Gastrocnemius medialis (tissue), 4 donors: ENCODE results near the gene SH2D5. TPM values are rescaled to one million over a fixed set of nuclear protein-coding genes. Genes with fewer than 3 reads are reported as not detected.

Experiments
- ATAC-seq, 2 donors: fragments of 150-250 bp; one replicate each; pipeline ENCODE4 v1.9.1; 2016
- DNase-seq, 2 donors: peaks; one replicate each; pipeline ENCODE4 v3.0.0-alpha.2; 2019
- H3K27ac ChIP-seq, 4 donors: fragments of 200-600 bp; sonication (generic); 1 replicate in 1 of 4; 2 replicates in 3 of 4; pipeline ENCODE4 v1.5.1; 2016 to 2018; ENCODE audit warnings: mild to moderate bottlenecking in 2 of 4, moderate library complexity in 1 of 4
- H3K27me3 ChIP-seq, 3 donors: fragments of 200-600 bp; sonication (generic) in 2 of 3; 1 replicate in 1 of 3; 2 replicates in 2 of 3; pipeline versions ENCODE4 v1.5.1 to v1.6.0; 2016 to 2019; ENCODE audit warnings: mild to moderate bottlenecking in 1 of 3, moderate library complexity in 1 of 3
- H3K36me3 ChIP-seq, 2 donors: fragments of 200-600 bp; sonication (generic) in 1 of 2; one replicate each; pipeline ENCODE4 v1.5.1; 2017 to 2018
- H3K4me1 ChIP-seq, 2 donors: fragments of 200-600 bp; sonication (generic) in 1 of 2; one replicate each; pipeline ENCODE4 v1.5.1; 2016 to 2017; ENCODE audit warnings: mild to moderate bottlenecking in 2 of 2
- H3K4me3 ChIP-seq, 4 donors: fragments of 200-600 bp; sonication (generic) in 3 of 4; 1 replicate in 1 of 4; 2 replicates in 3 of 4; pipeline ENCODE4 v1.5.1; 2016 to 2019; ENCODE audit warnings: mild to moderate bottlenecking in 2 of 4
- H3K9me3 ChIP-seq, 3 donors: fragments of 200-600 bp; sonication (generic) in 2 of 3; 1 replicate in 1 of 3; 2 replicates in 2 of 3; pipeline ENCODE4 v1.5.1; 2016 to 2019
- CTCF ChIP-seq, 5 experiments: fragments of 450-650 bp in 3 of 5; fragments of 200-600 bp in 2 of 5; sonication (generic) in 2 of 5; IDR thresholded peaks in 4 of 5; conservative IDR thresholded peaks in 1 of 5; 1 replicate in 4 of 5; 2 replicates in 1 of 5; pipeline ENCODE4 v1.5.1; 2016 to 2019; ENCODE audit warnings: antibody characterized with exemption in 5 of 5, mild to moderate bottlenecking in 3 of 5, moderate library complexity in 3 of 5
- POLR2A ChIP-seq, 2 donors: fragments of 450-650 bp; IDR thresholded peaks; one replicate each; pipeline ENCODE4 v1.6.1; 2017; ENCODE audit warnings: antibody characterized with exemption in 2 of 2, mild to moderate bottlenecking in 2 of 2, moderate library complexity in 2 of 2
- in situ Hi-C, 4 donors: fragments of 200-750 bp; cut with MboI; loops; one replicate each; pipeline versions ENCODE4 v1.15.0 to v1.8.0; 2017; ENCODE audit warnings: low sequenced_read_pairs in 4 of 4
- intact Hi-C: fragments of 100-400 bp; cut with DNase I; formaldehyde crosslinking; loops from one replicate; pipeline ENCODE4 v1.15.1; 2023; ENCODE audit warnings: low total_unique reads
- total RNA-seq, 4 donors: library from RNA; depleted of rRNA; stranded (reverse); fragments of >200 nt; gene quantifications; one replicate each; pipeline versions ENCODE4 v1.1.0 to v1.2.3, GENCODE V29; 2016

Gene SH2D5
- total RNA-seq, 4 donors from 2014 or later: 0.53 TPM; not detected in 3

GRCh38 chr1:20691872-20692271 is 40.6 kb downstream of the SH2D5 start:
- ATAC-seq: no peak
- no peaks in the 10 kb centered on the region for H3K4me1 ChIP-seq
- no peaks in the 10 kb centered on the region for H3K36me3 ChIP-seq
- in situ Hi-C loops: loop anchor here in 3 of 4 donors (10.0 to 25.0 kb wide), 2 partner anchors 503 to 670 kb away; no protein-coding TSS in a partner anchor
- H3K27me3 ChIP-seq: no peaks in the 10 kb centered on the region
- intact Hi-C loops: no loop called here
- no peak overlapping the region for H3K4me3 ChIP-seq
- TF ChIP-seq CTCF (IDR thresholded peaks at IDR 0.05 in 4 of 5, conservative IDR thresholded peaks at IDR 0.05 in 1 of 5): no peak
- TF ChIP-seq POLR2A (IDR thresholded peaks at IDR 0.05): no peak
- no peak for DNase-seq
- no peak overlapping the region for H3K27ac ChIP-seq
- H3K9me3 ChIP-seq: no peaks in the 10 kb centered on the region

GRCh38 chr1:20689645-20690056 is 42.9 kb downstream of the SH2D5 start:
- peaks cover 6 to 10% of the 10 kb centered on the region in 2 donors for H3K4me1 ChIP-seq
- no peak overlapping the region for H3K27ac ChIP-seq
- intact Hi-C loops (no loop called here), in situ Hi-C loops (loop anchor here in 3 of 4 donors (10.0 to 25.0 kb wide), 2 partner anchors 505 to 673 kb away; no protein-coding TSS in a partner anchor)
- TF ChIP-seq CTCF (IDR thresholded peaks at IDR 0.05 in 4 of 5, conservative IDR thresholded peaks at IDR 0.05 in 1 of 5) (no peak), POLR2A (IDR thresholded peaks at IDR 0.05) (no peak)
- no peak for ATAC-seq
- no peak for DNase-seq
- H3K27me3 ChIP-seq: no peaks in the 10 kb centered on the region
- H3K9me3 ChIP-seq: no peaks in the 10 kb centered on the region
- no peak overlapping the region for H3K4me3 ChIP-seq
- no peaks in the 10 kb centered on the region for H3K36me3 ChIP-seq

- DNase-seq (no peak), ATAC-seq (no peak)
- no peaks in the 10 kb centered on the region for H3K27me3 ChIP-seq
- in situ Hi-C loops: loop anchor here in 1 of 4 donors (25.0 kb wide), 1 partner anchor 675 kb away; no protein-coding TSS in a partner anchor
- H3K9me3 ChIP-seq: no peaks in the 10 kb centered on the region
- TF ChIP-seq CTCF (IDR thresholded peaks at IDR 0.05 in 4 of 5, conservative IDR thresholded peaks at IDR 0.05 in 1 of 5) (no peak), POLR2A (IDR thresholded peaks at IDR 0.05) (no peak)
- peaks cover 6 to 10% of the 10 kb centered on the region in 2 donors for H3K4me1 ChIP-seq
- H3K27ac ChIP-seq: no peak overlapping the region
- H3K4me3 ChIP-seq: no peak overlapping the region
- no peaks in the 10 kb centered on the region for H3K36me3 ChIP-seq
- intact Hi-C loops: no loop called here
These were observed 45.4 kb downstream of the SH2D5 start for GRCh38 chr1:20686883-20687725.

GRCh38 chr1:20685741-20686140 is 46.8 kb downstream of the SH2D5 start:
- Histone ChIP-seq H3K27me3 (no peaks in the 10 kb centered on the region), H3K4me1 (peaks cover 6 to 10% of the 10 kb centered on the region in 2 donors), H3K36me3 (no peaks in the 10 kb centered on the region), H3K27ac (peak overlapping the region; percentile 69 to 84 (median 82)), H3K4me3 (peak overlapping the region in 1 of 4 donors; percentile 48), H3K9me3 (no peaks in the 10 kb centered on the region)
- in situ Hi-C loops (loop anchor here in 1 of 4 donors (25.0 kb wide), 1 partner anchor 677 kb away; no protein-coding TSS in a partner anchor), intact Hi-C loops (no loop called here)
- TF ChIP-seq CTCF (IDR thresholded peaks at IDR 0.05 in 4 of 5, conservative IDR thresholded peaks at IDR 0.05 in 1 of 5) (no peak), POLR2A (IDR thresholded peaks at IDR 0.05) (no peak)
- DNase-seq (no peak), ATAC-seq (no peak)
